ENCODE results near the gene OSBPL3.

DNA sequence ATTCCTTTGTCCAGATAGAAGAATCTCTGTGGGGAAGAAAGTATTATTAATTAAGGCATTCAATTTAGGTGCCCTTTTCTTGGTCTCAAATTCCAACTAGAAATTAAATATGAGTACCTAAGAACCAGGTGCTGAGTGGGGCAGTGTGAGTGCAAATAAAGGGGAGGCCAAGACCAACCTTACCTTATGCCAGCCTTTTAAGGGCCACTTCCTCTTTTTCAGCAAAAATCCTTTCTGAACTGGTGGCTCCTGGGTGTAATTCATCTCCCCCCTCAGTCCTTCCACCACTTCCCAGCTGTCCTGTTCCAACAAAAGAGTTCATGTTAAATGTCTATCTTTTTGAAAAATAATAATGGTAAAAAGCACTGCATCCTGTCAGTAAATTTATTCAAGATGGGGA is 108.2 kb downstream of the OSBPL3 start:
- TF ChIP-seq, protein P1, sequence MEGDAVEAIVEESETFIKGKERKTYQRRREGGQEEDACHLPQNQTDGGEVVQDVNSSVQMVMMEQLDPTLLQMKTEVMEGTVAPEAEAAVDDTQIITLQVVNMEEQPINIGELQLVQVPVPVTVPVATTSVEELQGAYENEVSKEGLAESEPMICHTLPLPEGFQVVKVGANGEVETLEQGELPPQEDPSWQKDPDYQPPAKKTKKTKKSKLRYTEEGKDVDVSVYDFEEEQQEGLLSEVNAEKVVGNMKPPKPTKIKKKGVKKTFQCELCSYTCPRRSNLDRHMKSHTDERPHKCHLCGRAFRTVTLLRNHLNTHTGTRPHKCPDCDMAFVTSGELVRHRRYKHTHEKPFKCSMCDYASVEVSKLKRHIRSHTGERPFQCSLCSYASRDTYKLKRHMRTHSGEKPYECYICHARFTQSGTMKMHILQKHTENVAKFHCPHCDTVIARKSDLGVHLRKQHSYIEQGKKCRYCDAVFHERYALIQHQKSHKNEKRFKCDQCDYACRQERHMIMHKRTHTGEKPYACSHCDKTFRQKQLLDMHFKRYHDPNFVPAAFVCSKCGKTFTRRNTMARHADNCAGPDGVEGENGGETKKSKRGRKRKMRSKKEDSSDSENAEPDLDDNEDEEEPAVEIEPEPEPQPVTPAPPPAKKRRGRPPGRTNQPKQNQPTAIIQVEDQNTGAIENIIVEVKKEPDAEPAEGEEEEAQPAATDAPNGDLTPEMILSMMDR (IDR thresholded peaks at IDR 0.05; ENCODE audit: low read length), result no peak
- TF ChIP-seq EZH2 (optimal IDR thresholded peaks at IDR 0.05; ENCODE audit: low read depth, low read length), result no peak

Data from MM.1S (cell line).